HEK293 (cell line): Measurements from ENCODE around the gene L3MBTL4.

ENCODE experiments used
- CTCF ChIP-seq: fragments of 450-650 bp; formaldehyde crosslinking; IDR thresholded peaks from 2 replicates; pipeline ENCODE4 v1.5.1; 2016; ENCODE audit warnings: missing biosample characterization, missing genetic modification characterization
- IKZF3 ChIP-seq: fragments of 450-650 bp; IDR thresholded peaks from 2 replicates; pipeline ENCODE4 v1.5.0; 2018; ENCODE audit warnings: missing biosample characterization, mild to moderate bottlenecking, missing genetic modification characterization, moderate library complexity
- SCRT2 ChIP-seq: fragments of 450-650 bp; formaldehyde crosslinking; IDR thresholded peaks from 2 replicates; pipeline ENCODE4 v1.5.1; 2016; ENCODE audit warnings: missing biosample characterization, missing genetic modification characterization
- ZBTB20 ChIP-seq: fragments of 450-650 bp; formaldehyde crosslinking; IDR thresholded peaks from 2 replicates; pipeline ENCODE4 v1.5.1; 2016; ENCODE audit warnings: missing biosample characterization, missing genetic modification characterization

- TF ChIP-seq ZBTB20 (tag by site-specific recombination) (no peak), CTCF (tag by site-specific recombination) (no peak), SCRT2 (no peak), IKZF3 (no peak)
Measured at GRCh38 chr18:6055711-6056110, 359.0 kb downstream of the L3MBTL4 start.
